Measurements from ENCODE around the gene ETNPPL. TPM values are rescaled to one million over a fixed set of nuclear protein-coding genes. Genes with fewer than 3 reads are reported as not detected.

ETNPPL gene
- total RNA-seq, 4 donors from 2014 or later: not detected

GRCh38 chr4:108709722-108710121, 53.1 kb downstream of the ETNPPL start:
- no peak for TF ChIP-seq POLR2A (IDR thresholded peaks at IDR 0.05)
- TF ChIP-seq EP300 (IDR thresholded peaks at IDR 0.05): no peak
- TF ChIP-seq, protein P1, sequence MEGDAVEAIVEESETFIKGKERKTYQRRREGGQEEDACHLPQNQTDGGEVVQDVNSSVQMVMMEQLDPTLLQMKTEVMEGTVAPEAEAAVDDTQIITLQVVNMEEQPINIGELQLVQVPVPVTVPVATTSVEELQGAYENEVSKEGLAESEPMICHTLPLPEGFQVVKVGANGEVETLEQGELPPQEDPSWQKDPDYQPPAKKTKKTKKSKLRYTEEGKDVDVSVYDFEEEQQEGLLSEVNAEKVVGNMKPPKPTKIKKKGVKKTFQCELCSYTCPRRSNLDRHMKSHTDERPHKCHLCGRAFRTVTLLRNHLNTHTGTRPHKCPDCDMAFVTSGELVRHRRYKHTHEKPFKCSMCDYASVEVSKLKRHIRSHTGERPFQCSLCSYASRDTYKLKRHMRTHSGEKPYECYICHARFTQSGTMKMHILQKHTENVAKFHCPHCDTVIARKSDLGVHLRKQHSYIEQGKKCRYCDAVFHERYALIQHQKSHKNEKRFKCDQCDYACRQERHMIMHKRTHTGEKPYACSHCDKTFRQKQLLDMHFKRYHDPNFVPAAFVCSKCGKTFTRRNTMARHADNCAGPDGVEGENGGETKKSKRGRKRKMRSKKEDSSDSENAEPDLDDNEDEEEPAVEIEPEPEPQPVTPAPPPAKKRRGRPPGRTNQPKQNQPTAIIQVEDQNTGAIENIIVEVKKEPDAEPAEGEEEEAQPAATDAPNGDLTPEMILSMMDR (IDR thresholded peaks at IDR 0.05): no peak
- no peak for TF ChIP-seq POLR2AphosphoS5 (IDR thresholded peaks at IDR 0.05)
- 76% methylated on average over 7 of the region's 7 CpGs for WGBS

DNA sequence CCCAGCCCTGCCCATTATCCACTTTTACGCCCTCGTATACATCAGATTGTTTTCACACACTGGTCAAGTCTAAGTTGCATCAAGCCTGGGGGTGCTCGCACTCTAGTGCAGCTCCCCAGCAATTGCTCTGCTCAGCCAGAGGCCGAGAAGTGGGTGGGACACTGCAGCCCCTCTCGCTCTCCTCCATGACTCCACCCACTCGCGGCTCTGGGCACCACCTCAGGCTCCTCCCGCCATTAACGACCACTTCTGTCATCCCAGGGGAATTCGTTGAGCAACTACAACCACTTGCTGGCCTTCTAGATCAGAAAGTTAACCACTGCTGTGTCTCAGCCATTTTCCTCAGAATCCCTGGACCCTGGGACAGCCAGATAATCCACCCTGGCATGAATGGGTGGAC, 53.6 kb downstream of the ETNPPL start:
- 80% methylated on average over 10 of the region's 10 CpGs for WGBS
- H3K9me3 ChIP-seq: no peaks in the 10 kb centered on the region
- H3K4me3 ChIP-seq: no peak overlapping the region
- H3K4me1 ChIP-seq: no peaks in the 10 kb centered on the region
- H3K27ac ChIP-seq: no peak overlapping the region
- TF ChIP-seq POLR2AphosphoS5 (IDR thresholded peaks at IDR 0.05) (no peak), POLR2A (IDR thresholded peaks at IDR 0.05) (no peak), EP300 (IDR thresholded peaks at IDR 0.05) (no peak)
- TF ChIP-seq, protein P1 (IDR thresholded peaks at IDR 0.05): no peak
- no peak for DNase-seq (ENCODE audit: low spot score in 2 of 2)
- no peaks in the 10 kb centered on the region for H3K36me3 ChIP-seq
- H3K27me3 ChIP-seq: no peaks in the 10 kb centered on the region

More at GRCh38 chr4:108709722-108710121, 53.1 kb downstream of the ETNPPL start:
- no peak for DNase-seq (ENCODE audit: low spot score in 2 of 2)
- no peaks in the 10 kb centered on the region for H3K27me3 ChIP-seq
- no peaks in the 10 kb centered on the region for H3K9me3 ChIP-seq
- H3K4me3 ChIP-seq: no peak overlapping the region
- H3K36me3 ChIP-seq: no peaks in the 10 kb centered on the region
- H3K27ac ChIP-seq: no peak overlapping the region
- no peaks in the 10 kb centered on the region for H3K4me1 ChIP-seq

- Histone ChIP-seq H3K27ac (no peak overlapping the region), H3K9me3 (no peaks in the 10 kb centered on the region), H3K4me3 (no peak overlapping the region), H3K4me1 (no peaks in the 10 kb centered on the region), H3K36me3 (no peaks in the 10 kb centered on the region), H3K27me3 (no peaks in the 10 kb centered on the region)
- 61% methylated on average over 4 of the region's 4 CpGs for WGBS
- DNase-seq (ENCODE audit: low spot score in 2 of 2): no peak
- TF ChIP-seq POLR2A (IDR thresholded peaks at IDR 0.05) (no peak), POLR2AphosphoS5 (IDR thresholded peaks at IDR 0.05) (no peak), EP300 (IDR thresholded peaks at IDR 0.05) (no peak)
- TF ChIP-seq, protein P1 (IDR thresholded peaks at IDR 0.05): no peak
These were observed 56.6 kb downstream of the ETNPPL start for GRCh38 chr4:108706289-108706688.

DNA sequence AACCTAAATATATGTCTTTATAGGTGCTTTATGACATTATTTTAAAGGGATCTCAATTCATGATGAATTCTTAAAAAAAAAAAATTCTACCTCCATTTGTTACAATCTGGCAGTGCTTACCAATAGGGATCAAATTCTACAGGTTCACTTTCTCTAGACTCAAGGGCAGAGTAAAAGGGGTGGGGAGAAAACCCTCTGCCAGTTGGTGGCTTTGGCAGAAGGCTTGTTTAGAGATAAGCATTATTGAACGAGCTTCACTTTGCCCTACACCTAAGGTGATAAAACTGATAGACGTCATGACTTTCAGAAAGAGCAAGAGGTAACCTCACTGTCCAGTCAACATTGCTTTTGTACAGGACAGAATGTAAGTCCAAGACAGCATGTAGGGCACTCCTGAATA, 58.9 kb downstream of the ETNPPL start:
- Histone ChIP-seq H3K27me3 (no peaks in the 10 kb centered on the region), H3K4me1 (peaks cover 4% of the 10 kb centered on the region), H3K9me3 (no peaks in the 10 kb centered on the region), H3K4me3 (no peak overlapping the region), H3K36me3 (no peaks in the 10 kb centered on the region), H3K27ac (no peak overlapping the region)
- 81% methylated on average over 2 of the region's 2 CpGs for WGBS
- DNase-seq (ENCODE audit: low spot score in 2 of 2): no peak
- no peak for TF ChIP-seq POLR2AphosphoS5 (IDR thresholded peaks at IDR 0.05)

DNA sequence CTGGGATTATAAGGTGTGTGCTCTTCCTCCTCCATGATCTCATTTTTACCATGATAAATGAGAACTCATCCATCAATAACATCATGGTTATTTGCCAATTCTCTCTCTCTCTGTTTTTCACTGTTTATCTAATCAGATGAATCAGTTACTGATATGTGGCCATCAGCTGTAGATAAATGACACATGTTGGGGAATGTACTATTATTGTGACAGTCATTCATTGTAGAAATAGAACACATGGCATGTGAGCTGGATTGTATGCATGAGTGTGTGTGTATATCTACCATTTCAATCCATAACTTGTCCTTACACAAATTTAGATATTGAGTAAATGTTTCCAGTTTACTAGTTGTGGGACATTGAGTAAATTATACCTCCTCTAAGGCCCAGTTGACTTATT, 59.5 kb downstream of the ETNPPL start:
- Histone ChIP-seq H3K27ac (no peak overlapping the region), H3K36me3 (no peaks in the 10 kb centered on the region), H3K4me3 (no peak overlapping the region), H3K9me3 (no peaks in the 10 kb centered on the region), H3K27me3 (no peaks in the 10 kb centered on the region), H3K4me1 (peaks cover 4% of the 10 kb centered on the region)
- TF ChIP-seq, protein P1 (IDR thresholded peaks at IDR 0.05): no peak
- TF ChIP-seq POLR2AphosphoS5 (IDR thresholded peaks at IDR 0.05): no peak
- TF ChIP-seq EP300 (IDR thresholded peaks at IDR 0.05): no peak
- TF ChIP-seq POLR2A (IDR thresholded peaks at IDR 0.05): no peak
- no peak for DNase-seq (ENCODE audit: low spot score in 2 of 2)

- peaks cover 4% of the 10 kb centered on the region for H3K4me1 ChIP-seq
- no peak for DNase-seq (ENCODE audit: low spot score in 2 of 2)
- H3K36me3 ChIP-seq: no peaks in the 10 kb centered on the region
- TF ChIP-seq, protein P1 (IDR thresholded peaks at IDR 0.05): no peak
- no peak for TF ChIP-seq EP300 (IDR thresholded peaks at IDR 0.05)
- no peak for TF ChIP-seq POLR2A (IDR thresholded peaks at IDR 0.05)
- no peak for TF ChIP-seq POLR2AphosphoS5 (IDR thresholded peaks at IDR 0.05)
- H3K9me3 ChIP-seq: no peaks in the 10 kb centered on the region
- H3K27me3 ChIP-seq: no peaks in the 10 kb centered on the region
- no peak overlapping the region for H3K27ac ChIP-seq
- 52% methylated on average over 3 of the region's 3 CpGs for WGBS
- H3K4me3 ChIP-seq: no peak overlapping the region
These were observed 59.9 kb downstream of the ETNPPL start for GRCh38 chr4:108702960-108703359.
